Measurements from ENCODE around the gene TNFAIP8L3. TPM values are rescaled to one million over a fixed set of nuclear protein-coding genes. Genes with fewer than 3 reads are reported as not detected.
A peak's percentile ranks its signal among the peaks of the same experiment; 100 is the strongest.

TNFAIP8L3 gene
- polyA plus RNA-seq, 1 donor: 2.2 TPM

- DNase-seq: no peak
These were observed 24.4 kb upstream of the TNFAIP8L3 start for GRCh38 chr15:51119120-51119519.

- DNase-seq: no peak
These were observed 22.6 kb upstream of the TNFAIP8L3 start for GRCh38 chr15:51117270-51117669.

- DNase-seq: no peak
These were observed 19.9 kb upstream of the TNFAIP8L3 start for GRCh38 chr15:51114437-51115119.

- DNase-seq: no peak
These were observed 17.4 kb upstream of the TNFAIP8L3 start for GRCh38 chr15:51112078-51112477.

GRCh38 chr15:51111061-51111460 lies 16.4 kb upstream of the TNFAIP8L3 start:
- DNase-seq: no peak

- no peak for DNase-seq
These were observed 15.5 kb upstream of the TNFAIP8L3 start for GRCh38 chr15:51110171-51110570.

- DNase-seq: no peak
These were observed 14.3 kb upstream of the TNFAIP8L3 start for GRCh38 chr15:51108933-51109550.

GRCh38 chr15:51107612-51108011 lies 12.9 kb upstream of the TNFAIP8L3 start:
- DNase-seq: no peak

GRCh38 chr15:51106481-51106880 lies 11.8 kb upstream of the TNFAIP8L3 start:
- no peak for DNase-seq

- DNase-seq: no peak
These were observed 10.8 kb upstream of the TNFAIP8L3 start for GRCh38 chr15:51105430-51106016.

GRCh38 chr15:51104512-51104911 lies 9.8 kb upstream of the TNFAIP8L3 start:
- no peak for DNase-seq

GRCh38 chr15:51103330-51103729 lies 8.6 kb upstream of the TNFAIP8L3 start:
- DNase-seq: no peak

GRCh38 chr15:51100785-51101489 lies 6.2 kb upstream of the TNFAIP8L3 start:
- DNase-seq: no peak

GRCh38 chr15:51099185-51099584 lies 4.5 kb upstream of the TNFAIP8L3 start:
- no peak for DNase-seq

- no peak for DNase-seq
These were observed 3.6 kb upstream of the TNFAIP8L3 start for GRCh38 chr15:51098331-51098619.

- no peak for DNase-seq
These were observed 3.0 kb upstream of the TNFAIP8L3 start for GRCh38 chr15:51097553-51098330.

- DNase-seq: no peak
These were observed 2.3 kb upstream of the TNFAIP8L3 start for GRCh38 chr15:51096976-51097375.

GRCh38 chr15:51095681-51096331 lies 1.1 kb upstream of the TNFAIP8L3 start:
- no peak for DNase-seq

- DNase-seq: peak; percentile 22
These were observed 684 bp downstream of the TNFAIP8L3 start for GRCh38 chr15:51093839-51094605.

GRCh38 chr15:51093488-51093838 lies 1.2 kb downstream of the TNFAIP8L3 start:
- DNase-seq: no peak

GRCh38 chr15:51092480-51093040 lies 2.1 kb downstream of the TNFAIP8L3 start:
- DNase-seq: no peak
